Hepatocyte (in vitro differentiated cells): ENCODE results near the gene RRAS.

Experiments
- EZH2phosphoT487 ChIP-seq: fragments of 200-600 bp; sonication (generic); IDR thresholded peaks from one replicate; pipeline ENCODE4 v1.6.1; 2018; ENCODE audit warnings: antibody characterized with exemption, mild to moderate bottlenecking, low read depth, moderate library complexity; ENCODE audit not compliant: unreplicated experiment, severe bottlenecking
- TF ChIP-seq, protein P1 (sequence below): fragments of 200-600 bp; sonication (generic); IDR thresholded peaks from 2 replicates; pipeline ENCODE4 v1.5.1; 2016; ENCODE audit warnings: antibody characterized with exemption, mild to moderate bottlenecking; ENCODE audit not compliant: poor library complexity

DNA sequence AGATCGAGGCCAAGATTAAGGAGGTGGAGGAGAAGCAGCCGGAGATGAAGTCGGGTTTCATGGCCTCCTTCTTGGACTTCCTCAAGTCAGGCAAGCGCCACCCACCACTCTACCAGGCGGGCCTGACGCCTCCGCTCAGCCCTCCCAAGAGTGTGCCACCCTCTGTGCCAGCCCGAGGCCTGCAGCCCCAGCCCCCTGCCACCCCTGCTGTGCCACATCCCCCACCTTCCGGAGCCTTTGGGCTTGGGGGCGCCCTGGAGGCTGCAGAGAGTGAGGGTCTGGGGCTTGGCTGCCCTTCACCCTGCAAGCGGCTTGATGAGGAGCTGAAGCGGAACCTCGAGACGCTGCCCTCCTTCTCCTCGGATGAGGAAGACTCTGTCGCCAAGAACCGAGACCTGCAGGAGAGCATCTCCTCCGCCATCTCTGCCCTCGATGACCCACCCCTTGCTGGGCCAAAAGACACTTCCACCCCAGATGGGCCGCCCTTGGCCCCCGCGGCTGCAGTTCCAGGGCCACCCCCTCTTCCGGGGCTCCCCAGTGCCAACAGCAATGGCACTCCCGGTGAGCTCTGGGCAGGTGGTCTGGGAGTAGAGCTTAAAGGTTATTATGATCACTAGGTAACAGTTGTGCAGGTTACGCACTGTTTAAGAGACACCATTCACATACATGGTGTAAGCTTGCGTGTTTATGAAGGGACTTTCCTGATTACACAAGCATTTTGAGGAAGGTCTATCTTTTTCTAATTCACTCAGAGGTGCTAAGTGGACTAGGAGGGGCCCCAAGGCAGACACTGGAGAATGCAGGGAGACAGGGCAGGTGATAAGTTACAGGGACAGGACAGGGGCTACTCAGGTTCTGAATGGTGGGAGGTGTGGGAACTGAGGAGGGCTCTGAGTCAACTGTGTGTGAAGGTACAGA lies 40.3 kb downstream of the RRAS start:
- TF ChIP-seq, protein P1, sequence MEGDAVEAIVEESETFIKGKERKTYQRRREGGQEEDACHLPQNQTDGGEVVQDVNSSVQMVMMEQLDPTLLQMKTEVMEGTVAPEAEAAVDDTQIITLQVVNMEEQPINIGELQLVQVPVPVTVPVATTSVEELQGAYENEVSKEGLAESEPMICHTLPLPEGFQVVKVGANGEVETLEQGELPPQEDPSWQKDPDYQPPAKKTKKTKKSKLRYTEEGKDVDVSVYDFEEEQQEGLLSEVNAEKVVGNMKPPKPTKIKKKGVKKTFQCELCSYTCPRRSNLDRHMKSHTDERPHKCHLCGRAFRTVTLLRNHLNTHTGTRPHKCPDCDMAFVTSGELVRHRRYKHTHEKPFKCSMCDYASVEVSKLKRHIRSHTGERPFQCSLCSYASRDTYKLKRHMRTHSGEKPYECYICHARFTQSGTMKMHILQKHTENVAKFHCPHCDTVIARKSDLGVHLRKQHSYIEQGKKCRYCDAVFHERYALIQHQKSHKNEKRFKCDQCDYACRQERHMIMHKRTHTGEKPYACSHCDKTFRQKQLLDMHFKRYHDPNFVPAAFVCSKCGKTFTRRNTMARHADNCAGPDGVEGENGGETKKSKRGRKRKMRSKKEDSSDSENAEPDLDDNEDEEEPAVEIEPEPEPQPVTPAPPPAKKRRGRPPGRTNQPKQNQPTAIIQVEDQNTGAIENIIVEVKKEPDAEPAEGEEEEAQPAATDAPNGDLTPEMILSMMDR = no peak
- no peak for TF ChIP-seq EZH2phosphoT487
